ENCODE measurements around the gene ADGRB2.

Gene ADGRB2

DNA sequence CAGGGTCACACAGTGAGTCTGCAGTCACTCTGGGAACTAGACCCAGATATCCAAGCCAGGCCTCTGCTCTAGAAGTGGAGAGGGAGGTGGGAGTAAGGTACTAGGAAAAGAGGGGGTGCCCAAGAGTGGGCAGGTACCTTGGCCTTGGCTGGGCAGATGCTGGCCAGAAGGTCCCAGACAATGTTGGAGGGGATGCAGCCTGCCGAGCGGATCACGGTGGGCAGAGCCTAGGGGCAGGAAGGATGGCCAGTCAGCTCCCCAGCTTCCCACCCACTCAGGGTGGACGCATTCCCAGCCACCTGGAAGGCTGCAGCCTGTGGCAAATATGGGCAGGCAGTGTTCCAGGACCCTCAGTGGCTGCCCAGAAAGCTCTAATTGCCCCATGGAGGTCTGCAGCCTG is 28.4 kb upstream of the ADGRB2 start:
- no peak for DNase-seq (ENCODE audit: low read depth, low spot score)
- ChIA-PET POLR2A (no interaction called here), CTCF (interaction anchor here (1.4 kb wide), 2 partner anchors 9 to 76 kb away, joined by 3 to 4 read pairs; no protein-coding TSS in a partner anchor)
- TF ChIP-seq, protein P1, sequence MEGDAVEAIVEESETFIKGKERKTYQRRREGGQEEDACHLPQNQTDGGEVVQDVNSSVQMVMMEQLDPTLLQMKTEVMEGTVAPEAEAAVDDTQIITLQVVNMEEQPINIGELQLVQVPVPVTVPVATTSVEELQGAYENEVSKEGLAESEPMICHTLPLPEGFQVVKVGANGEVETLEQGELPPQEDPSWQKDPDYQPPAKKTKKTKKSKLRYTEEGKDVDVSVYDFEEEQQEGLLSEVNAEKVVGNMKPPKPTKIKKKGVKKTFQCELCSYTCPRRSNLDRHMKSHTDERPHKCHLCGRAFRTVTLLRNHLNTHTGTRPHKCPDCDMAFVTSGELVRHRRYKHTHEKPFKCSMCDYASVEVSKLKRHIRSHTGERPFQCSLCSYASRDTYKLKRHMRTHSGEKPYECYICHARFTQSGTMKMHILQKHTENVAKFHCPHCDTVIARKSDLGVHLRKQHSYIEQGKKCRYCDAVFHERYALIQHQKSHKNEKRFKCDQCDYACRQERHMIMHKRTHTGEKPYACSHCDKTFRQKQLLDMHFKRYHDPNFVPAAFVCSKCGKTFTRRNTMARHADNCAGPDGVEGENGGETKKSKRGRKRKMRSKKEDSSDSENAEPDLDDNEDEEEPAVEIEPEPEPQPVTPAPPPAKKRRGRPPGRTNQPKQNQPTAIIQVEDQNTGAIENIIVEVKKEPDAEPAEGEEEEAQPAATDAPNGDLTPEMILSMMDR (IDR thresholded peaks at IDR 0.05; ENCODE audit: insufficient read depth, low read length, missing control alignments): no peak
- H3K4me3 ChIP-seq (ENCODE audit: low read depth, low read length): no peak overlapping the region

GRCh38 chr1:31792116-31792515 is 28.0 kb upstream of the ADGRB2 start:
- TF ChIP-seq, protein P1 (IDR thresholded peaks at IDR 0.05; ENCODE audit: insufficient read depth, low read length, missing control alignments): no peak
- CTCF ChIA-PET: interaction anchor here (1.0 to 4.7 kb wide), 7 partner anchors 9 to 171 kb away, joined by 3 to 73 read pairs (median 5); no protein-coding TSS in a partner anchor

GRCh38 chr1:31791131-31791858 is 27.2 kb upstream of the ADGRB2 start:
- ChIA-PET POLR2A (interaction anchor here (1.1 to 2.8 kb wide), 3 partner anchors 7 to 130 kb away, joined by 4 to 15 read pairs (median 6); no protein-coding TSS in a partner anchor), CTCF (interaction anchor here (0.7 to 4.7 kb wide), 15 partner anchors 8 to 227 kb away, joined by 3 to 73 read pairs (median 5); no protein-coding TSS in a partner anchor)
- DNase-seq (ENCODE audit: low read depth, low spot score): no peak

More at GRCh38 chr1:31792116-31792515, 28.0 kb upstream of the ADGRB2 start:
- POLR2A ChIA-PET: no interaction called here
- H3K4me3 ChIP-seq (ENCODE audit: low read depth, low read length): no peak overlapping the region
- no peak for DNase-seq (ENCODE audit: low read depth, low spot score)

GRCh38 chr1:31790641-31791091 is 26.5 kb upstream of the ADGRB2 start:
- no peak for DNase-seq (ENCODE audit: low read depth, low spot score)
- ChIA-PET CTCF (interaction anchor here (0.7 to 4.7 kb wide), 16 partner anchors 13 to 226 kb away, joined by 3 to 73 read pairs (median 10); partner anchors contain the start of gene KHDRBS1), POLR2A (interaction anchor here (1.1 to 2.8 kb wide), 4 partner anchors 8 to 130 kb away, joined by 3 to 15 read pairs (median 5); no protein-coding TSS in a partner anchor)
- H3K4me3 ChIP-seq (ENCODE audit: low read depth, low read length): no peak overlapping the region
- TF ChIP-seq, protein P1 (IDR thresholded peaks at IDR 0.05; ENCODE audit: insufficient read depth, low read length, missing control alignments): no peak

More at GRCh38 chr1:31791131-31791858, 27.2 kb upstream of the ADGRB2 start:
- TF ChIP-seq, protein P1 (IDR thresholded peaks at IDR 0.05; ENCODE audit: insufficient read depth, low read length, missing control alignments): no peak
- H3K4me3 ChIP-seq (ENCODE audit: low read depth, low read length): no peak overlapping the region

GRCh38 chr1:31790140-31790539 is 26.0 kb upstream of the ADGRB2 start:
- DNase-seq (ENCODE audit: low read depth, low spot score): no peak
- TF ChIP-seq, protein P1 (IDR thresholded peaks at IDR 0.05; ENCODE audit: insufficient read depth, low read length, missing control alignments): no peak
- POLR2A ChIA-PET: interaction anchor here (1.3 to 2.8 kb wide), 3 partner anchors 9 to 129 kb away, joined by 3 to 15 read pairs (median 6); no protein-coding TSS in a partner anchor
- no peak overlapping the region for H3K4me3 ChIP-seq (ENCODE audit: low read depth, low read length)
- CTCF ChIA-PET: interaction anchor here (0.7 to 4.7 kb wide), 16 partner anchors 8 to 226 kb away, joined by 3 to 73 read pairs (median 14); partner anchors contain the start of gene KHDRBS1
